ENCODE measurements around the gene STX12.
"Not testable (repeated sequence)": the region's sequence is repeated elsewhere in the genome, so short reads cannot be mapped to it uniquely, and the experiment has no call there.

Gene STX12

DNA sequence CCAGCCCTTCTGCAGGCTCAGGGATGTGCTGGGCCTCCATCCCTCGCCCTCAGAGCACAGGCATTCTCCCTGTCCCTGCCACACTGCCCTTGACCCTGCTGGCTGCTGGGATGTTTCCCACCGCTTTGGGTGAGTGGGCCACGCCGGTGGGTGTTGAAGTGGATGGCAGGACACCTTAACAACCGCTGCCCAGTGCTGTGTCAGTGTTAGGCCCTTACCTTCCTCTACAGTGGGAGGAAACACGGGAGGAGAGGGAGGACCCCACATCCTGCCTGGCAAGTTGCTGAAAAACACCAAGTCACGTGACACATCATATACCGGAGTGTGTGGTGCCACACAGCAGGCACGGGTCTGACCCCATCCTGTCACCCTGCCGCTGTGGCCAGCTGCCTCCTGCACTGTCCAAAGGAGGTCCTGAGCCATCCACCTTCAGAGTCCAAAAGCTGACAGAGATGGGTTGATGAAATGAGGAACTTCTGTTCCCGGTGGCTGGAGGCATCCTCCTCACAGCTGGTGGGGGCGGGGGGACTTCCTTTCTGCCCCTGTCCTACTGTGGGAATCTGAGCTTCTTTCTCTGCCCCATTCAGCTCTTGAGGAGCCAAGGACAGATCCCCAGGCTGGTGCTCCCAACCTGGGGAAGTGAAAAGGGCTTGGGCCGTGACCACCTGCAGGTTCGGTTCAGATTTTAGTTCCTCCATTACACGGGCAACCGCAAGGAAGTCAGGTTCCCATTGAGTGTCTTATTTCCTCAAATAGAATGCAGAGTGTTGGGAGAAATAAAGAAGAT, 96.1 kb downstream of the STX12 start:
- peaks cover 26% of the 10 kb centered on the region for H3K4me1 ChIP-seq (ENCODE audit: insufficient read depth, low read length, poor library complexity, severe bottlenecking)
- no peaks in the 10 kb centered on the region for H3K79me2 ChIP-seq (ENCODE audit: insufficient read depth, low read length)
- H2AFZ ChIP-seq (ENCODE audit: low read length), result peak overlapping the region; percentile 69
- peak overlapping the region; percentile 87 for H3K4me2 ChIP-seq (ENCODE audit: low read depth, low read length, poor library complexity, severe bottlenecking)
- H3K9me2 ChIP-seq (replicated peaks; ENCODE audit: low read depth, low read length), result no peaks in the 10 kb centered on the region
- peak overlapping the region; percentile 66 for H3K9ac ChIP-seq (ENCODE audit: low read depth, low read length, poor library complexity, severe bottlenecking)
- H4K20me1 ChIP-seq (ENCODE audit: insufficient read depth, low read length, poor library complexity, severe bottlenecking), result no peaks in the 10 kb centered on the region
- H3K9me3 ChIP-seq (ENCODE audit: insufficient read depth, low read depth, low read length), result no peaks in the 10 kb centered on the region
- TF ChIP-seq, protein P1, sequence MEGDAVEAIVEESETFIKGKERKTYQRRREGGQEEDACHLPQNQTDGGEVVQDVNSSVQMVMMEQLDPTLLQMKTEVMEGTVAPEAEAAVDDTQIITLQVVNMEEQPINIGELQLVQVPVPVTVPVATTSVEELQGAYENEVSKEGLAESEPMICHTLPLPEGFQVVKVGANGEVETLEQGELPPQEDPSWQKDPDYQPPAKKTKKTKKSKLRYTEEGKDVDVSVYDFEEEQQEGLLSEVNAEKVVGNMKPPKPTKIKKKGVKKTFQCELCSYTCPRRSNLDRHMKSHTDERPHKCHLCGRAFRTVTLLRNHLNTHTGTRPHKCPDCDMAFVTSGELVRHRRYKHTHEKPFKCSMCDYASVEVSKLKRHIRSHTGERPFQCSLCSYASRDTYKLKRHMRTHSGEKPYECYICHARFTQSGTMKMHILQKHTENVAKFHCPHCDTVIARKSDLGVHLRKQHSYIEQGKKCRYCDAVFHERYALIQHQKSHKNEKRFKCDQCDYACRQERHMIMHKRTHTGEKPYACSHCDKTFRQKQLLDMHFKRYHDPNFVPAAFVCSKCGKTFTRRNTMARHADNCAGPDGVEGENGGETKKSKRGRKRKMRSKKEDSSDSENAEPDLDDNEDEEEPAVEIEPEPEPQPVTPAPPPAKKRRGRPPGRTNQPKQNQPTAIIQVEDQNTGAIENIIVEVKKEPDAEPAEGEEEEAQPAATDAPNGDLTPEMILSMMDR (conservative IDR thresholded peaks at IDR 0.05; ENCODE audit: low read length), result no peak
- TF ChIP-seq EZH2phosphoT487 (IDR thresholded peaks at IDR 0.05; ENCODE audit: borderline replicate concordance), result no peak
- no peaks in the 10 kb centered on the region for H3K27me3 ChIP-seq (ENCODE audit: insufficient read depth, low read length, poor library complexity, severe bottlenecking)
- no peaks in the 10 kb centered on the region for H3F3A ChIP-seq (ENCODE audit: low read depth)
- no peaks in the 10 kb centered on the region for H3K36me3 ChIP-seq (ENCODE audit: insufficient read depth, low read length)
- H3K4me3 ChIP-seq (ENCODE audit: low read length, poor library complexity, severe bottlenecking), result peak overlapping the region; percentile 71

DNA sequence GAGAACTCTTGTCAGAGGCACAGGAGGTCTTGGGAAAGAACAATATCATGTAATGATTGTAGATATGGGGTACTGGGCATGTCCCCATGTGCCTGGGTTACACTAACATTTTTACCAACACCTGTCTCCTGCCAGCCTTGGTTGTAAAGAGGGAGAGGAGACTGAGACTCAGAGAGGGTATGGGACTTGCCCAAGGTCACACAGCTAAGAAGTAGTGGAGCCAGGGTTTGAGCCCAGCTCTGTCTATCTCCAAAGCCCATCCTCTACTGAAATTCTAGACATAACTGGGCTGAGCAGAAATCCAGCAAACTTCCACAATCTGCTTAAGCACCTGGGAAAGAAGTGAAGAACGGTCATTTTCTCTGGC, 96.7 kb downstream of the STX12 start:
- no peaks in the 10 kb centered on the region for H3F3A ChIP-seq (ENCODE audit: low read depth)
- TF ChIP-seq, protein P1 (conservative IDR thresholded peaks at IDR 0.05; ENCODE audit: low read length), result no peak
- no peak for TF ChIP-seq EZH2phosphoT487 (IDR thresholded peaks at IDR 0.05; ENCODE audit: borderline replicate concordance)
- no peaks in the 10 kb centered on the region for H3K9me2 ChIP-seq (replicated peaks; ENCODE audit: low read depth, low read length)
- H3K4me1 ChIP-seq (ENCODE audit: insufficient read depth, low read length, poor library complexity, severe bottlenecking), result peaks cover 22% of the 10 kb centered on the region
- H3K4me3 ChIP-seq (ENCODE audit: low read length, poor library complexity, severe bottlenecking), result peak overlapping the region; percentile 71
- no peaks in the 10 kb centered on the region for H3K79me2 ChIP-seq (ENCODE audit: insufficient read depth, low read length)
- H2AFZ ChIP-seq (ENCODE audit: low read length), result peak overlapping the region; percentile 69; the same call in 1 of the 2 replicates
- H3K9ac ChIP-seq (ENCODE audit: low read depth, low read length, poor library complexity, severe bottlenecking), result peak overlapping the region; percentile 66
- H4K20me1 ChIP-seq (ENCODE audit: insufficient read depth, low read length, poor library complexity, severe bottlenecking), result no peaks in the 10 kb centered on the region
- H3K36me3 ChIP-seq (ENCODE audit: insufficient read depth, low read length), result no peaks in the 10 kb centered on the region
- H3K4me2 ChIP-seq (ENCODE audit: low read depth, low read length, poor library complexity, severe bottlenecking), result peak overlapping the region; percentile 87
- H3K9me3 ChIP-seq (ENCODE audit: insufficient read depth, low read depth, low read length), result no peaks in the 10 kb centered on the region
- no peaks in the 10 kb centered on the region for H3K27me3 ChIP-seq (ENCODE audit: insufficient read depth, low read length, poor library complexity, severe bottlenecking)

DNA sequence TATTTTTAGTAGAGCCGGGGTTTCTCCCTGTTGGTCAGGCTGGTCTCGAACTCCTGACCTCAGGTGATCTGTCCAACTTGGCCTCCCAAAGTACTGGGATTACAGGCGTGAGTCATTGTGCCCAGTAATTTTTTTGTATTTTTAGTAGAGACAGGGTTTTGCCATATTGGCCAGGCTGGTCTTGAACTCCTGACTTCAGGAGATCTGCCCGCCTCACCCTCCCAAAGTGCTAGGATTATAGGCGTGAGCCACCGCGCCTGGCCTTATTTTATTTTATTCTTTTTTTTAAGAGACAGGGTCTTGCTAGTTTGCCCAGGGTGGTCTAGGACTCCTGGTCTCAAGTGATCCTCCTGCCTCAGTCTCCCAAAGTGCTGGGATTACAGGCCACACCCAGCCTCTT, 98.1 kb downstream of the STX12 start:
- not testable (repeated sequence) for H3K9ac ChIP-seq (ENCODE audit: low read depth, low read length, poor library complexity, severe bottlenecking); H3F3A ChIP-seq (ENCODE audit: low read depth); H3K4me3 ChIP-seq (ENCODE audit: low read length, poor library complexity, severe bottlenecking); H3K79me2 ChIP-seq (ENCODE audit: insufficient read depth, low read length); H3K9me3 ChIP-seq (ENCODE audit: insufficient read depth, low read depth, low read length); H4K20me1 ChIP-seq (ENCODE audit: insufficient read depth, low read length, poor library complexity, severe bottlenecking); H3K36me3 ChIP-seq (ENCODE audit: insufficient read depth, low read length); H3K4me2 ChIP-seq (ENCODE audit: low read depth, low read length, poor library complexity, severe bottlenecking); H3K9me2 ChIP-seq (replicated peaks; ENCODE audit: low read depth, low read length); H2AFZ ChIP-seq (ENCODE audit: low read length); H3K27me3 ChIP-seq (ENCODE audit: insufficient read depth, low read length, poor library complexity, severe bottlenecking)
- peaks cover 22% of the 10 kb centered on the region for H3K4me1 ChIP-seq (ENCODE audit: insufficient read depth, low read length, poor library complexity, severe bottlenecking)
